COR-L47 (cell line): ENCODE measurements around the gene ZCCHC12.

Experiments
- DNase-seq: peaks from one replicate; lab custom pipeline; 2025; lab: John Stamatoyannopoulos, UW

Gene ZCCHC12

DNA sequence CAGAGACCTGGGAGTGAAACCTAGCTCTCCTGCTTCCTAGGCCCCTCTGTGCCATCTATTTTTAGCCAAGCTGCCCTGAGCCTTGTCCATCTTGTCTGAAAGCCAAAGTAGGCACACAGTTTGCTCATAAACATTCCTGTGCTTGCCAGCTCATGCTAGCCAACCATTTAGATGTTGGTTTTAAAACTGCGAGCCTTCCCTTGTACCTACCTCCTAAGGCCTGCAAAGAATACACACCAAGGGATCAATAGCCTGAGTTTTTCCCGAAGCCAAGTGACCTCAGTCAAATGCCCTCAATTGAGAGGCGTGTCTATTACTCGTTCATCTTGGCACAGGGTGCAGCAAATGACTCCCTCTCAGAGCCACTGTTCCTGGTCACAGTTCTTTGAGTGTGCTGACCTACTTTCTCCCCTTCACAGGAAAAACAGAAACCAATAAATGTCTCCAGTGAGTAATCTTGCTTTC lies 48.5 kb downstream of the ZCCHC12 start:
- no peak for DNase-seq
